HEK293 (cell line): ENCODE results near the gene RTBDN.
A peak's percentile ranks its signal among the peaks of the same experiment; 100 is the strongest.

Experiments used
- CTCF ChIA-PET: fragments of 350-600 bp; formaldehyde crosslinking; extraction: SDS; loops from one replicate; lab custom pipeline; 2021; ENCODE audit warnings: antibody characterized with exemption; lab: Yijun Ruan, JAX
- POLR2A ChIA-PET: fragments of 300-600 bp; formaldehyde crosslinking; extraction: SDS; loops from one replicate; lab custom pipeline; 2020; ENCODE audit warnings: antibody characterized with exemption, inconsistent platforms; lab: Yijun Ruan, JAX
- H3K27ac ChIP-seq: fragments of 200-500 bp; sonication (Bioruptor generic); 2 replicates; pipeline ENCODE4 v1.5.1; 2014; ENCODE audit warnings: low read depth, low read length, control low read depth, inconsistent platforms; ENCODE audit errors: extremely low read depth
- H3K36me3 ChIP-seq, 2 experiments: fragments of 200-500 bp in 1 of 2; sonication (Bioruptor generic) in 1 of 2; 1 replicate in 1 of 2; 2 replicates in 1 of 2; pipeline ENCODE4 v1.5.1; 2014 to 2017; ENCODE audit warnings: inconsistent platforms in 2 of 2, low read length in 2 of 2; ENCODE audit not compliant: control insufficient read depth in 2 of 2, insufficient read depth in 1 of 2
- H3K4me1 ChIP-seq: fragments of 200-500 bp; sonication (Bioruptor generic); 2 replicates; pipeline ENCODE4 v1.5.1; 2014; ENCODE audit warnings: mild to moderate bottlenecking, low read length, inconsistent platforms; ENCODE audit not compliant: control insufficient read depth, insufficient read depth
- H3K4me3 ChIP-seq: 2 replicates; pipeline ENCODE4 v1.5.1; 2011; ENCODE audit warnings: low read depth, mild to moderate bottlenecking, control low read depth, low read length, moderate library complexity
- H3K9me3 ChIP-seq: fragments of 200-500 bp; sonication (Bioruptor generic); 2 replicates; pipeline ENCODE4 v1.5.1; 2014; ENCODE audit warnings: low read depth, low read length, inconsistent platforms; ENCODE audit not compliant: control insufficient read depth, insufficient read depth
- GLIS2 ChIP-seq: fragments of 450-650 bp; formaldehyde crosslinking; IDR thresholded peaks from 2 replicates; pipeline ENCODE4 v1.5.1; 2016; ENCODE audit warnings: missing biosample characterization, missing genetic modification characterization
- HOXA7 ChIP-seq: sonication (generic); formaldehyde crosslinking; IDR thresholded peaks from 2 replicates; pipeline ENCODE4 v1.8.1; 2022; ENCODE audit warnings: missing genetic modification reagents, borderline replicate concordance
- OSR2 ChIP-seq: fragments of 450-650 bp; formaldehyde crosslinking; IDR thresholded peaks from 2 replicates; pipeline ENCODE4 v1.5.1; 2016; ENCODE audit warnings: missing biosample characterization, missing genetic modification characterization
- YY2 ChIP-seq: fragments of 450-650 bp; formaldehyde crosslinking; IDR thresholded peaks from 2 replicates; pipeline ENCODE4 v1.5.1; 2016; ENCODE audit warnings: missing biosample characterization, missing genetic modification characterization
- ZBTB20 ChIP-seq: fragments of 450-650 bp; formaldehyde crosslinking; IDR thresholded peaks from 2 replicates; pipeline ENCODE4 v1.5.1; 2016; ENCODE audit warnings: missing biosample characterization, missing genetic modification characterization
- ZFP41 ChIP-seq: fragments of 450-650 bp; formaldehyde crosslinking; IDR thresholded peaks from 2 replicates; pipeline ENCODE4 v1.5.1; 2016; ENCODE audit warnings: missing biosample characterization, missing genetic modification characterization, borderline replicate concordance
- ZNF121 ChIP-seq: fragments of 450-650 bp; formaldehyde crosslinking; IDR thresholded peaks from 2 replicates; pipeline ENCODE4 v1.5.1; 2016; ENCODE audit warnings: missing biosample characterization, missing genetic modification characterization
- ZNF138 ChIP-seq: fragments of 450-650 bp; formaldehyde crosslinking; IDR thresholded peaks from 2 replicates; pipeline ENCODE4 v1.5.1; 2016; ENCODE audit warnings: missing biosample characterization, missing genetic modification characterization, borderline replicate concordance
- ZNF169 ChIP-seq: fragments of 450-650 bp; formaldehyde crosslinking; IDR thresholded peaks from 2 replicates; pipeline ENCODE4 v1.5.1; 2016; ENCODE audit warnings: missing biosample characterization, missing genetic modification characterization
- ZNF221 ChIP-seq: fragments of 450-650 bp; formaldehyde crosslinking; IDR thresholded peaks from 2 replicates; pipeline ENCODE4 v1.5.1; 2017; ENCODE audit warnings: missing biosample characterization, missing genetic modification characterization, borderline replicate concordance
- ZNF311 ChIP-seq: fragments of 450-650 bp; formaldehyde crosslinking; IDR thresholded peaks from 2 replicates; pipeline ENCODE4 v1.5.1; 2017; ENCODE audit warnings: missing biosample characterization, missing genetic modification characterization, borderline replicate concordance
- ZNF335 ChIP-seq: fragments of 450-650 bp; formaldehyde crosslinking; conservative IDR thresholded peaks from 2 replicates; pipeline ENCODE4 v1.5.1; 2016; ENCODE audit warnings: missing biosample characterization, missing genetic modification characterization
- ZNF544 ChIP-seq: fragments of 450-650 bp; formaldehyde crosslinking; IDR thresholded peaks from 2 replicates; pipeline ENCODE4 v1.5.0; 2017; ENCODE audit warnings: missing biosample characterization, missing genetic modification characterization
- ZNF560 ChIP-seq: fragments of 450-650 bp; formaldehyde crosslinking; IDR thresholded peaks from 2 replicates; pipeline ENCODE4 v1.5.1; 2017; ENCODE audit warnings: missing biosample characterization, missing genetic modification characterization, borderline replicate concordance
- ZNF596 ChIP-seq: fragments of 450-650 bp; IDR thresholded peaks from 2 replicates; pipeline ENCODE4 v1.5.0; 2018; ENCODE audit warnings: missing biosample characterization, mild to moderate bottlenecking, missing genetic modification characterization, moderate library complexity
- ZNF707 ChIP-seq: fragments of 450-650 bp; formaldehyde crosslinking; IDR thresholded peaks from 2 replicates; pipeline ENCODE4 v1.5.1; 2016; ENCODE audit warnings: missing biosample characterization, missing genetic modification characterization
- ZNF777 ChIP-seq: fragments of 450-650 bp; formaldehyde crosslinking; IDR thresholded peaks from 2 replicates; pipeline ENCODE4 v1.5.1; 2017; ENCODE audit warnings: missing biosample characterization, missing genetic modification characterization, borderline replicate concordance
- ZNF791 ChIP-seq: fragments of 450-650 bp; formaldehyde crosslinking; IDR thresholded peaks from 2 replicates; pipeline ENCODE4 v1.5.1; 2016; ENCODE audit warnings: missing biosample characterization, missing genetic modification characterization
- ZNF837 ChIP-seq: fragments of 450-650 bp; formaldehyde crosslinking; IDR thresholded peaks from 2 replicates; pipeline ENCODE4 v1.5.1; 2016; ENCODE audit warnings: missing biosample characterization, missing genetic modification characterization
- TF ChIP-seq, protein P1 (sequence below): fragments of 450-650 bp; formaldehyde crosslinking; IDR thresholded peaks from 2 replicates; pipeline ENCODE4 v1.5.1; 2016; ENCODE audit warnings: missing biosample characterization, missing genetic modification characterization, low read depth
- TF ChIP-seq, protein P2 (sequence below): fragments of 450-650 bp; formaldehyde crosslinking; IDR thresholded peaks from 2 replicates; pipeline ENCODE4 v1.5.1; 2016; ENCODE audit warnings: missing biosample characterization, missing genetic modification characterization
- TF ChIP-seq, protein P3 (sequence below): fragments of 450-650 bp; IDR thresholded peaks from 2 replicates; pipeline ENCODE4 v1.5.1; 2018; ENCODE audit warnings: missing biosample characterization, mild to moderate bottlenecking, missing genetic modification characterization
- TF ChIP-seq, protein P4 (sequence below): fragments of 450-650 bp; formaldehyde crosslinking; IDR thresholded peaks from 2 replicates; pipeline ENCODE4 v1.5.1; 2017; ENCODE audit warnings: missing biosample characterization, mild to moderate bottlenecking, missing genetic modification characterization, moderate library complexity
- TF ChIP-seq, protein P5 (sequence below): fragments of 450-650 bp; formaldehyde crosslinking; IDR thresholded peaks from 2 replicates; pipeline ENCODE4 v1.5.1; 2016; ENCODE audit warnings: missing biosample characterization, missing genetic modification characterization

Gene RTBDN

DNA sequence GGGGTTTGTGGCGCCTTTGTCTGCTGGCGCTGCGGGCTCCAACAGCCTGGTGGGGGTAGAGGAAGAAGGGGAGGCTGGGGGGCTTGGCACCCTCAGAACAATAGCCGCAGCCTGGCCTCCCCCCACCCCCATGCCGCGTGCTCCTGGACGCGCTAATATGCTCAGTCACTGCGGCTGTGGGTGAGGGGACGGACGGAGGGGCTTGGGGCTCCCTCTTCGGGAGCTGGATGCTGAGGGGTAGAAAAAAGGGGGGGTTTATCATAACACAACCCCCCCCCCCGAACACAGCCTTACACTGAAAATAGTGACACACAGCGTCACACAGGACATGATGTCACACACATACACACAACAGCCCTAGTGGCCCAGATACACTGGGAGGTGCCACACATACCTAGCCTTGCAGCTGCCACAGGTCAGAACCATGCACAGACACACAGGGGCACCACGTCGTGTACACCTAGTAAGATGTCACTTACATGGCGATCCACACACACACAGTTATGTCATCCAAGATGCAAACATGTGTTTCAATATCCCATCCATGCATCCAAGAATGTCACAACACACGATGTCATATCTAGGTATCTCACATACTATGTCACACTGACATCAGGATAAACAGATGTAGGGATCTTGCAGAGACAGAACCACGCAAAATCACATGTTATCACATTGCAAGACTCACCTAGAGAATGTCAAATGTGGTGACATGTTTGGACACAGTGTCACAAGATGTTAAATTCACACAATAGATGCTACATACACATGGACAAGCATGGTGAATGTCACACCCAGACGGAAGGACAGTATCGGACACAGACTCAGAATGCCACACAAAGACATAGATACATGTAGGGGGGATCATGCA is 4.7 kb upstream of the RTBDN start (continued):
- no peak for TF ChIP-seq ZNF121
- no peak for TF ChIP-seq ZFP41 (tag by site-specific recombination)

DNA sequence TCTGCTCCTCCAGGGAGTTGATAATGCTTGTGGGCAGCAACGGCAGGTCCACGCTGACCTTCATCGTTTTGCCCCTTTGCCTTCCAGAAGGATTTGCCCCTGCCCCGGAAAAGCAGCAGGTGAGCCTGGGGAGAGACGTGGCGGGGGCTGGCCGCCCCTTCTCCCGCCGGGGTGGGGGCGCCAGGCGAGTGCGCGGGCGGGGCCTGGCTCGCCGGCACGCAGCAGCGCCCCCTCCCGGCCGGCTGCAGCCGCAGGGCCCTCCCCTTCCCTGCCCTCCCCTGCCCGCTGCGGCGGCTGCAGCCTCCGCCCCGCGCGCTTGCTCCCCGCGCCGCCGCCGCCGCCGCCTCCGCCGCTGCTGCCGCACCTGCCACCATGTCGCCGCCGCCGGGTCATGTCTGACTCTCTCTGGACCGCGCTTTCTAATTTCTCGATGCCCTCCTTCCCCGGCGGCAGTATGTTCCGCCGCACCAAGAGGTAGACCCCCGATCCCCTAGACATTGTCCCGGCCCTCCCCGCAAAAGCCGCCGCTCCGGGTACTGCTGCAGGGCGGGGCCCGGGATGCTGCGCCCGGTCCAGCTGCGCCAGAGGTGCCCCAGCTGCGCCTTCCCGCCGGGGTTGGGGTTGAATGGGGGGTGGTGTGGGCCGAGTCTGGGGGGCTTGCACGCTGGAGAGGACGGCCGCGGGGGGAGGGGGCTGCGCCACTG is 4.0 kb upstream of the RTBDN start, which contains the start of gene MAST1:
Gene MAST1 (plus strand): TSS at position 334 of the 704 bp plus-strand sequence. CDS start 58 bp downstream, at position 392.
- POLR2A ChIA-PET = no interaction called here
- no peaks in the 10 kb centered on the region for H3K36me3 ChIP-seq
- H3K4me3 ChIP-seq = peak within 1 kb of the TSS; percentile 49
- H3K9me3 ChIP-seq = no peaks in the 10 kb centered on the region
- CTCF ChIA-PET = interaction anchor here (0.7 to 1.8 kb wide), 4 partner anchors 9 to 78 kb away, joined by 5 to 13 read pairs (median 6); no protein-coding TSS in a partner anchor
- H3K4me1 ChIP-seq = 0 out of 2 replicates have a peak, but pooled peaks cover under 1% of the 10 kb centered on the region
- no peak within 1 kb of the TSS for H3K27ac ChIP-seq
- TF ChIP-seq ZNF138 (tag by site-specific recombination) (no peak), ZNF707 (tag by site-specific recombination) (no peak), ZNF560 (peak; percentile 29; the same call in 1 of the 2 replicates), ZNF777 (tag by site-specific recombination) (no peak), ZNF221 (tag by site-specific recombination) (no peak), ZNF791 (tag by site-specific recombination) (no peak), ZNF837 (tag by site-specific recombination) (no peak), YY2 (no peak), ZNF311 (tag by site-specific recombination) (no peak), OSR2 (no peak), ZNF335 (tag by site-specific recombination) (peak; percentile 83), ZBTB20 (tag by site-specific recombination) (peak; percentile 7; the same call in 1 of the 2 replicates), ZNF544 (tag by site-specific recombination) (no peak), GLIS2 (tag by site-specific recombination) (0 out of 2 replicates have a peak, but pooled peaks have one; percentile 30), HOXA7 (CRISPR knock-in tag) (no peak), ZNF596 (no peak), ZNF169 (tag by site-specific recombination) (no peak)
- TF ChIP-seq, protein P1, sequence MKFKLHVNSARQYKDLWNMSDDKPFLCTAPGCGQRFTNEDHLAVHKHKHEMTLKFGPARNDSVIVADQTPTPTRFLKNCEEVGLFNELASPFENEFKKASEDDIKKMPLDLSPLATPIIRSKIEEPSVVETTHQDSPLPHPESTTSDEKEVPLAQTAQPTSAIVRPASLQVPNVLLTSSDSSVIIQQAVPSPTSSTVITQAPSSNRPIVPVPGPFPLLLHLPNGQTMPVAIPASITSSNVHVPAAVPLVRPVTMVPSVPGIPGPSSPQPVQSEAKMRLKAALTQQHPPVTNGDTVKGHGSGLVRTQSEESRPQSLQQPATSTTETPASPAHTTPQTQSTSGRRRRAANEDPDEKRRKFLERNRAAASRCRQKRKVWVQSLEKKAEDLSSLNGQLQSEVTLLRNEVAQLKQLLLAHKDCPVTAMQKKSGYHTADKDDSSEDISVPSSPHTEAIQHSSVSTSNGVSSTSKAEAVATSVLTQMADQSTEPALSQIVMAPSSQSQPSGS (tag by site-specific recombination) = no peak
- TF ChIP-seq, protein P2, sequence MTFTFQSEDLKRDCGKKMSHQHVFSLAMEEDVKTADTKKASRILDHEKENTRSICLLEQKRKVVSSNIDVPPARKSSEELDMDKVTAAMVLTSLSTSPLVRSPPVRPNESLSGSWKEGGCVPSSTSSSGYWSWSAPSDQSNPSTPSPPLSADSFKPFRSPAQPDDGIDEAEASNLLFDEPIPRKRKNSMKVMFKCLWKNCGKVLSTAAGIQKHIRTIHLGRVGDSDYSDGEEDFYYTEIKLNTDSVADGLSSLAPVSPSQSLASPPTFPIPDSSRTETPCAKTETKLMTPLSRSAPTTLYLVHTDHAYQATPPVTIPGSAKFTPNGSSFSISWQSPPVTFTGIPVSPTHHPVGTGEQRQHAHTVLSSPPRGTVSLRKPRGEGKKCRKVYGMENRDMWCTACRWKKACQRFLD (tag by site-specific recombination) = no peak
- TF ChIP-seq, protein P3, sequence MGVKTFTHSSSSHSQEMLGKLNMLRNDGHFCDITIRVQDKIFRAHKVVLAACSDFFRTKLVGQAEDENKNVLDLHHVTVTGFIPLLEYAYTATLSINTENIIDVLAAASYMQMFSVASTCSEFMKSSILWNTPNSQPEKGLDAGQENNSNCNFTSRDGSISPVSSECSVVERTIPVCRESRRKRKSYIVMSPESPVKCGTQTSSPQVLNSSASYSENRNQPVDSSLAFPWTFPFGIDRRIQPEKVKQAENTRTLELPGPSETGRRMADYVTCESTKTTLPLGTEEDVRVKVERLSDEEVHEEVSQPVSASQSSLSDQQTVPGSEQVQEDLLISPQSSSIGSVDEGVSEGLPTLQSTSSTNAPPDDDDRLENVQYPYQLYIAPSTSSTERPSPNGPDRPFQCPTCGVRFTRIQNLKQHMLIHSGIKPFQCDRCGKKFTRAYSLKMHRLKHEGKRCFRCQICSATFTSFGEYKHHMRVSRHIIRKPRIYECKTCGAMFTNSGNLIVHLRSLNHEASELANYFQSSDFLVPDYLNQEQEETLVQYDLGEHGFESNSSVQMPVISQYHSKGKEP (tag by site-specific recombination) = peak; percentile 71; the same call in 1 of the 2 replicates
- TF ChIP-seq, protein P4, sequence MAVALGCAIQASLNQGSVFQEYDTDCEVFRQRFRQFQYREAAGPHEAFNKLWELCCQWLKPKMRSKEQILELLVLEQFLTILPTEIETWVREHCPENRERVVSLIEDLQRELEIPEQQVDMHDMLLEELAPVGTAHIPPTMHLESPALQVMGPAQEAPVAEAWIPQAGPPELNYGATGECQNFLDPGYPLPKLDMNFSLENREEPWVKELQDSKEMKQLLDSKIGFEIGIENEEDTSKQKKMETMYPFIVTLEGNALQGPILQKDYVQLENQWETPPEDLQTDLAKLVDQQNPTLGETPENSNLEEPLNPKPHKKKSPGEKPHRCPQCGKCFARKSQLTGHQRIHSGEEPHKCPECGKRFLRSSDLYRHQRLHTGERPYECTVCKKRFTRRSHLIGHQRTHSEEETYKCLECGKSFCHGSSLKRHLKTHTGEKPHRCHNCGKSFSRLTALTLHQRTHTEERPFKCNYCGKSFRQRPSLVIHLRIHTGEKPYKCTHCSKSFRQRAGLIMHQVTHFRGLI (tag by site-specific recombination) = no peak
- TF ChIP-seq, protein P5, sequence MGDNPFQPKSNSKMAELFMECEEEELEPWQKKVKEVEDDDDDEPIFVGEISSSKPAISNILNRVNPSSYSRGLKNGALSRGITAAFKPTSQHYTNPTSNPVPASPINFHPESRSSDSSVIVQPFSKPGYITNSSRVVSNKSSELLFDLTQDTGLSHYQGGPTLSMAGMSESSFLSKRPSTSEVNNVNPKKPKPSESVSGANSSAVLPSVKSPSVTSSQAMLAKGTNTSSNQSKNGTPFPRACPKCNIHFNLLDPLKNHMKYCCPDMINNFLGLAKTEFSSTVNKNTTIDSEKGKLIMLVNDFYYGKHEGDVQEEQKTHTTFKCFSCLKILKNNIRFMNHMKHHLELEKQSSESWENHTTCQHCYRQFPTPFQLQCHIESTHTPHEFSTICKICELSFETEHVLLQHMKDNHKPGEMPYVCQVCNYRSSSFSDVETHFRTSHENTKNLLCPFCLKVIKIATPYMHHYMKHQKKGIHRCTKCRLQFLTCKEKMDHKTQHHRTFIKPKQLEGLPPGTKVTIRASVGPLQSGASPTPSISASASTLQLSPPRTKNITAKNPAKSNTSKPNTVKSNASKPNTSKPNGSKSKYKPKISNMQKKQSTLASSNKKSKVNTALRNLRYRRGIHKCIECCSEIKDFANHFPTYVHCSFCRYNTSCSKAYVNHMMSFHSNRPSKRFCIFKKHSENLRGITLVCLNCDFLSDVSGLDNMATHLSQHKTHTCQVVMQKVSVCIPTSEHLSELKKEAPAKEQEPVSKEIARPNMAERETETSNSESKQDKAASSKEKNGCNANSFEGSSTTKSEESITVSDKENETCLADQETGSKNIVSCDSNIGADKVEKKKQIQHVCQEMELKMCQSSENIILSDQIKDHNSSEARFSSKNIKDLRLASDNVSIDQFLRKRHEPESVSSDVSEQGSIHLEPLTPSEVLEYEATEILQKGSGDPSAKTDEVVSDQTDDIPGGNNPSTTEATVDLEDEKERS (tag by site-specific recombination) = no peak
